Measurements from ENCODE around the gene UBE3D.

DNA sequence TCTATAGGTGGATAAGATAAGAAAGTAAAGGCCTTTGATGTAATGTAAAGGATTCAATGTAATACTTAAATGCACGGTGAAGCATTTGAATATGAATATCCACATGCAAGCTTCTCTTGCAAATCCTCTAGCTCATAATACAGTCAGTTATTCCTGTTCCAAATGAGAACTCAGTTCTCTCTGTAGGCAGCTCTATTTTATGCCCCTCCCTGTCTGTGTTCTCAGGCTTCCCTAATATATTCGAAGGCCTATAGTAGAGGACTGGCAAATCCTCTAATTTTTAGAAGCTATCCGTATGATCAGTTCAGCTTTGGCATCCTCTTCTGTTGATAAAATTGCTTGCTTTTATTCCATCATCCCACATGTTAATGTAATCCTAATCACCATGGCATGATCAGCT, 200.2 kb downstream of the UBE3D start:
- no peak for TF ChIP-seq POLR2A (IDR thresholded peaks at IDR 0.05)
- TF ChIP-seq CTCF (IDR thresholded peaks at IDR 0.05) = no peak
- TF ChIP-seq EP300 (IDR thresholded peaks at IDR 0.05; ENCODE audit: low read depth) = no peak

All from transverse colon (tissue), 3 donors.